Ishikawa (cell line): ENCODE data around the gene CCR5AS.

Experiments used
- EP300 ChIP-seq: IDR thresholded peaks from 2 replicates; pipeline ENCODE4 v1.6.1; 2012; ENCODE audit warnings: borderline replicate concordance
- FOXM1 ChIP-seq: IDR thresholded peaks from 2 replicates; pipeline ENCODE4 v1.6.1; 2012; ENCODE audit warnings: low read depth, borderline replicate concordance
- REST ChIP-seq: IDR thresholded peaks from 2 replicates; pipeline ENCODE4 v1.6.1; 2012; ENCODE audit warnings: low read depth, mild to moderate bottlenecking
- USF1 ChIP-seq: IDR thresholded peaks from 2 replicates; pipeline ENCODE4 v1.6.1; 2012
- YY1 ChIP-seq: IDR thresholded peaks from 2 replicates; pipeline ENCODE4 v1.6.1; 2012; ENCODE audit warnings: low read depth
- ZBTB7A ChIP-seq: IDR thresholded peaks from 2 replicates; pipeline ENCODE4 v1.6.1; 2012; ENCODE audit warnings: low read depth

- no peak for TF ChIP-seq ZBTB7A
- no peak for TF ChIP-seq USF1
- TF ChIP-seq FOXM1: no peak
- no peak for TF ChIP-seq REST
- TF ChIP-seq YY1: no peak
- TF ChIP-seq EP300: no peak
Observed at GRCh38 chr3:46369151-46369550, 37.7 kb downstream of the CCR5AS start.
